ENCODE results near the gene PEA15. TPM values are rescaled to one million over a fixed set of nuclear protein-coding genes. Genes with fewer than 3 reads are reported as not detected.
A peak's percentile ranks its signal among the peaks of the same experiment; 100 is the strongest.

Gene PEA15
- total and polyA plus RNA-seq, 9 of the 15 experiments (the other 6 are each of a cell fraction or from before 2014, with no cell fraction given): 8.2 to 175 (median 35.4) TPM

- no peak for TF ChIP-seq ETS1 (conservative IDR thresholded peaks at IDR 0.05; ENCODE audit: control insufficient read depth, low read depth, low read length)
- TF ChIP-seq TFAP4 (CRISPR knock-in tag; IDR thresholded peaks at IDR 0.05; ENCODE audit: borderline replicate concordance): no peak
- no peak for TF ChIP-seq EZH2 (IDR thresholded peaks at IDR 0.05; ENCODE audit: borderline replicate concordance, low read depth, low read length)
- no peak for TF ChIP-seq ZNF354B (CRISPR knock-in tag; IDR thresholded peaks at IDR 0.05)
- no peak for TF ChIP-seq STAT5B (CRISPR knock-in tag; IDR thresholded peaks at IDR 0.05)
- TF ChIP-seq ESRRB (CRISPR knock-in tag; IDR thresholded peaks at IDR 0.05; ENCODE audit: borderline replicate concordance): no peak
- no peak for TF ChIP-seq ZNF184 (CRISPR knock-in tag; IDR thresholded peaks at IDR 0.05)
- no peak for TF ChIP-seq ARNT (IDR thresholded peaks at IDR 0.05)
- TF ChIP-seq TEAD2 (tag; IDR thresholded peaks at IDR 0.05): no peak
- TF ChIP-seq SMARCA5 (IDR thresholded peaks at IDR 0.05): peak; percentile 46; the same call in 1 of the 2 replicates
- TF ChIP-seq IFI16 (CRISPR knock-in tag; IDR thresholded peaks at IDR 0.05): no peak
- no peak for TF ChIP-seq ZFP1 (CRISPR knock-in tag; IDR thresholded peaks at IDR 0.05)
- no peak for TF ChIP-seq THRA (IDR thresholded peaks at IDR 0.05)
- no peak for TF ChIP-seq ZNF212 (CRISPR knock-in tag; IDR thresholded peaks at IDR 0.05)
- no peak for TF ChIP-seq PTBP1 (IDR thresholded peaks at IDR 0.05; ENCODE audit: low read depth, low read length)
- no peak for TF ChIP-seq BRD9 (IDR thresholded peaks at IDR 0.05; ENCODE audit: low read depth, partially characterized antibody)
- TF ChIP-seq ZBTB26 (CRISPR knock-in tag; IDR thresholded peaks at IDR 0.05): peak; percentile 13; the same call in 1 of the 2 replicates
- no peak for TF ChIP-seq HBP1 (CRISPR knock-in tag; IDR thresholded peaks at IDR 0.05)
- no peak for TF ChIP-seq CREBBP (IDR thresholded peaks at IDR 0.05; ENCODE audit: low read depth, low read length)
- no peak for TF ChIP-seq ZSCAN29 (IDR thresholded peaks at IDR 0.05)
Observed at GRCh38 chr1:160193832-160194736, 11.1 kb upstream of the PEA15 start (continued).
